ENCODE measurements around the gene RNF208. TPM values are rescaled to one million over a fixed set of nuclear protein-coding genes. Genes with fewer than 3 reads are reported as not detected.
A peak's percentile ranks its signal among the peaks of the same experiment; 100 is the strongest.

RNF208 gene
- total and polyA plus RNA-seq, 2 of the 4 experiments (the other 2 are of a cell fraction) = 1.2 TPM; not detected in 1

- in situ Hi-C loops (cut with MboI; ENCODE audit: low sequenced_read_pairs) = no loop called here
- no TSS peak for BruUV-seq (replicated peaks)
These were observed 1.3 kb upstream of the RNF208 start for GRCh38 chr9:137223078-137223970.

More at GRCh38 chr9:137223078-137223970, 1.3 kb upstream of the RNF208 start:
- Histone ChIP-seq H4K8ac (ENCODE audit: low read depth in 2 of 2, low read length in 2 of 2) (peak overlapping the region; percentile 95), H2BK20ac (ENCODE audit: low read depth, low read length) (no peak overlapping the region), H2BK15ac (ENCODE audit: low read depth, low read length) (no peak overlapping the region), H3K56ac (ENCODE audit: extremely low read depth, insufficient read depth, low read length) (peak overlapping the region; percentile 62; the same call in 1 of the 2 replicates), H3K14ac (replicated peaks; ENCODE audit: low read depth, low read length) (peak overlapping the region; percentile 90), H2AFZ (replicated peaks; ENCODE audit: low read length, poor library complexity) (peak overlapping the region; percentile 93), H3K27ac (ENCODE audit: insufficient read depth, low read length) (peak overlapping the region; percentile 96), H3K27me3 (ENCODE audit: control insufficient read depth, insufficient read depth, low read length) (no peaks in the 10 kb centered on the region), H2BK5ac (ENCODE audit: low read depth, low read length, poor library complexity, severe bottlenecking) (peak overlapping the region; percentile 79), H3K4me2 (ENCODE audit: low read depth, low read length) (peak overlapping the region; percentile 88), H2BK120ac (ENCODE audit: low read depth, low read length) (no peak overlapping the region), H3K9me1 (ENCODE audit: insufficient read depth, low read length) (peaks cover 3% of the 10 kb centered on the region; the same call in 1 of the 2 replicates), H3K18ac (ENCODE audit: low read depth, low read length) (no peak overlapping the region; the same call in 1 of the 2 replicates), H3K4ac (ENCODE audit: low read depth, low read length) (peak overlapping the region; percentile 88), H2AK5ac (ENCODE audit: low read depth, low read length) (peak overlapping the region; percentile 96), H4K91ac (ENCODE audit: insufficient read depth, low read depth, low read length) (peak overlapping the region; percentile 64; the same call in 1 of the 2 replicates), H4K20me1 (ENCODE audit: insufficient read depth, low read length) (no peaks in the 10 kb centered on the region), H3K9me3 (ENCODE audit: control insufficient read depth, insufficient read depth, low read length) (no peaks in the 10 kb centered on the region), H3K36me3 (ENCODE audit: control insufficient read depth, insufficient read depth, low read length) (no peaks in the 10 kb centered on the region), H3K23ac (ENCODE audit: low read depth, low read length) (peak overlapping the region; percentile 58; the same call in 1 of the 2 replicates), H3K79me1 (ENCODE audit: low read depth in 1 of 2, low read length in 2 of 2) (peaks cover 0 to 4% of the 10 kb centered on the region in 2 experiments; a peak in 1 of 4 replicates), H4K5ac (ENCODE audit: low read depth, low read length) (peak overlapping the region; percentile 89), H3K4me1 (ENCODE audit: control insufficient read depth, insufficient read depth, low read length) (peaks cover 19% of the 10 kb centered on the region), H3K9ac (ENCODE audit: low read depth, low read length) (peak overlapping the region; percentile 97), H3K4me3 (ENCODE audit: insufficient read depth, low read depth, low read length) (peak overlapping the region; percentile 89), H2AK9ac (replicated peaks; ENCODE audit: low read depth, low read length, poor library complexity) (peak overlapping the region; percentile 86)
- DNase-seq (peak; percentile 97), ATAC-seq (ENCODE audit: low read depth) (peak; percentile 93)
- dilution Hi-C loops (cut with HindIII; ENCODE audit: low sequenced_read_pairs, unreplicated experiment) = no loop called here
- TF ChIP-seq USF2 (IDR thresholded peaks at IDR 0.05; ENCODE audit: low read depth, low read length) (0 out of 2 replicates have a peak, but pooled peaks have one; percentile 3), BHLHE40 (IDR thresholded peaks at IDR 0.05; ENCODE audit: low read depth, low read length) (no peak), CHD1 (IDR thresholded peaks at IDR 0.05; ENCODE audit: low read depth, low read length) (no peak), MXI1 (IDR thresholded peaks at IDR 0.05; ENCODE audit: borderline replicate concordance, low read depth, low read length) (peak; percentile 14; the same call in 1 of the 2 replicates), SMC3 (IDR thresholded peaks at IDR 0.05; ENCODE audit: low read depth, low read length) (no peak), MAZ (IDR thresholded peaks at IDR 0.05; ENCODE audit: borderline replicate concordance, low read depth, low read length) (peak; percentile 14; the same call in 1 of the 2 replicates)
- intact Hi-C loops (cut with micrococcal nuclease) = no loop called here
- WGBS, 2 experiments (ENCODE audit: extremely low coverage in 2 of 2, insufficient read length in 1 of 2) = 1% methylated on average over 36 of the region's 63 CpGs; no CpG with 5 or more reads in 1 of the 2 experiments
- CTCF ChIA-PET = interaction anchor here (0.8 kb wide), 1 partner anchor 177 kb away, joined by 4 read pairs; the partner anchor contains the start of gene NPDC1
- POLR2A ChIA-PET (ENCODE audit: unreplicated experiment) = interaction anchor here (1.1 kb wide), 1 partner anchor 15 kb away, joined by 6 read pairs; no protein-coding TSS in a partner anchor
